ENCODE results near the gene KLHL3. TPM values are rescaled to one million over a fixed set of nuclear protein-coding genes. Genes with fewer than 3 reads are reported as not detected.

Gene KLHL3
- total and polyA plus RNA-seq, 7 experiments from 2014 or later: 4.6 to 47.3 (median 17.8) TPM

DNA sequence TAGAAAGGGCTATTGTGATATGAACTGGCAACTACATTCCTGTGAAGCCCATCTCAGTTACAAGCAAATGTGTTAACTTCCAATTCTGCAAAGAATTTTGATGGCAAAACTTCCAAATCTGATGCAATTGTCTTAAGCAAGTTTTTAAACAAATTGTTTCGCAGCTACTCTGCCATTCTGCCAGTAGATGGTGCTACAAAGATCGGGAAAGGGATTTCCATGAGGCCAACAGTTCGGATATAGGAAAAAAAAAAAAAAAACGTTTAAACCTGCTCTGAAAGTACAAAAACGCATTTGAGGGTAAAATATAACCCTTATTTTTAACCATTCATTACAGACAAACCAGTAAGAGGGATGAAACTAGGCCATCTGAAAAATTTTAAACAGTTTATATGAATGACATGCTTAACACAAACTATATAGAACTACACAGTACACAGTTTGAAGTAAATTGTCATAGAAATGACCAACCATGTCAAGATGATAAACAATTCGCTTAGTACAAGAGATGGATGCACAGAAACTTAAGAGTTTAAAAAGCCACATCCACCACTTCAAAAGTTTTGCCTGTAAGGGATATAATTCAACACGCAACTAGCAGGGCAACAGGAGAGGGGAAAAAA, 16.1 kb upstream of the KLHL3 start:
- Mint-ChIP-seq H3K36me3 (peaks cover 0 to 16% (median 4%) of the 10 kb centered on the region in 5 donors), H3K4me1 (peaks cover 21 to 49% (median 33%) of the 10 kb centered on the region in 7 donors), H3K27me3 (no peaks in the 10 kb centered on the region), H3K9me3 (peaks cover 0 to 2% (median 0%) of the 10 kb centered on the region in 11 donors), H3K4me3 (peak overlapping the region; percentile 85 to 100 (median 98)), H3K27ac (peak overlapping the region; percentile 99 to 100 (median 100))
- H3K4me1 ChIP-seq (ENCODE audit: control insufficient read depth in 2 of 2, insufficient read depth in 2 of 2, low read length in 2 of 2): peaks cover 17 to 20% of the 10 kb centered on the region in 2 donors
- no peaks in the 10 kb centered on the region for H3K27me3 ChIP-seq (ENCODE audit: control insufficient read depth in 2 of 2, insufficient read depth in 2 of 2, low read length in 2 of 2)
- H3K36me3 ChIP-seq (ENCODE audit: control insufficient read depth in 2 of 3, insufficient read depth in 3 of 3, low read length in 3 of 3): peaks cover 0 to 15% (median 0%) of the 10 kb centered on the region in 3 experiments
- no peaks in the 10 kb centered on the region for H3K9me3 ChIP-seq (ENCODE audit: control insufficient read depth in 2 of 3, low read length in 3 of 3)
- no peak for ATAC-seq
- POLR2A ChIA-PET: interaction anchor here (0.6 to 2.5 kb wide), 7 partner anchors 10 to 91 kb away, joined by 3 to 17 read pairs (median 4); no protein-coding TSS in a partner anchor
- intact Hi-C loops (cut with micrococcal nuclease): loop anchor here (1.0 to 10.0 kb wide), 8 partner anchors 9 to 1543 kb away; partner anchors contain the start of genes CDC23 (in 1 of the 2), ETF1 (in 1 of the 2), KDM3B (in 1 of the 2) and MATR3 (in 1 of the 2)
- H3K27ac ChIP-seq (ENCODE audit: low read depth, low read length): peak overlapping the region; percentile 98
- peak overlapping the region; percentile 98 for H3K4me3 ChIP-seq (ENCODE audit: low read length)
- CTCF ChIA-PET: interaction anchor here (0.6 to 14.9 kb wide), 10 partner anchors 9 to 1540 kb away, joined by 3 to 328 read pairs (median 4); no protein-coding TSS in a partner anchor
- peak in 5 of 9 donors; percentile 36 to 56 (median 51) for DNase-seq

DNA sequence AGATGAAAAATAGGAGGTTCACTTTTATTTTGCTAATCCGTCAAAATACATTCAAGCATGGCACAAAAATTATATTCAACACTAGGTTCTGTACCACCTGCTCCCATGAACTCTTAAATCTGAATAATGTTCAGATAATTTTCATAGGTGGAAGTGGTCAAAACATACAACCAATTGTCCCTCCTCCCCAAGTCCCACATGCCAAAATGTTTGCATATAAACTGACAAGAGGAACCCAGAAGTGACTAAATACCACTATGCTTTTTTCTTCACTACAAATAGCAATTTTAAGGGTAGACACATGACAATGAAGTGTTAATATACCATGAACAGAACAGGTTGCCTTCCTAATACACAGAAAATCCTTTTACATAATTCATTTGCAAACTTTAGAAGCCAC, 14.5 kb upstream of the KLHL3 start:
- Mint-ChIP-seq H3K9me3 (peaks cover 0 to 2% (median 0%) of the 10 kb centered on the region in 11 donors), H3K4me1 (peaks cover 21 to 49% (median 33%) of the 10 kb centered on the region in 7 donors), H3K36me3 (peaks cover 0 to 16% (median 4%) of the 10 kb centered on the region in 5 donors), H3K4me3 (peak overlapping the region in 7 of 10 donors; percentile 14 to 100 (median 61)), H3K27me3 (no peaks in the 10 kb centered on the region), H3K27ac (peak overlapping the region in 4 of 9 donors; percentile 64 to 100 (median 84))
- intact Hi-C loops (cut with micrococcal nuclease): loop anchor here (5.0 to 10.0 kb wide), 7 partner anchors 53 to 1544 kb away; partner anchors contain the start of genes CDC23 (in 1 of the 2), ETF1 (in 1 of the 2), KDM3B (in 1 of the 2) and MATR3 (in 1 of the 2)
- Histone ChIP-seq H3K27me3 (ENCODE audit: control insufficient read depth in 2 of 2, insufficient read depth in 2 of 2, low read length in 2 of 2) (no peaks in the 10 kb centered on the region), H3K4me1 (ENCODE audit: control insufficient read depth in 2 of 2, insufficient read depth in 2 of 2, low read length in 2 of 2) (peaks cover 17 to 20% of the 10 kb centered on the region in 2 donors), H3K9me3 (ENCODE audit: control insufficient read depth in 2 of 3, low read length in 3 of 3) (no peaks in the 10 kb centered on the region), H3K4me3 (ENCODE audit: low read length) (no peak overlapping the region), H3K36me3 (ENCODE audit: control insufficient read depth in 2 of 3, insufficient read depth in 3 of 3, low read length in 3 of 3) (peaks cover 0 to 15% (median 0%) of the 10 kb centered on the region in 3 experiments), H3K27ac (ENCODE audit: low read depth, low read length) (no peak overlapping the region)
- ATAC-seq (no peak), DNase-seq (no peak)
- CTCF ChIA-PET: interaction anchor here (1.1 to 14.9 kb wide), 2 partner anchors 9 to 92 kb away, joined by 3 to 328 read pairs; no protein-coding TSS in a partner anchor
- POLR2A ChIA-PET: interaction anchor here (0.7 to 2.5 kb wide), 4 partner anchors 8 to 598 kb away, joined by 3 to 17 read pairs (median 6); no protein-coding TSS in a partner anchor

DNA sequence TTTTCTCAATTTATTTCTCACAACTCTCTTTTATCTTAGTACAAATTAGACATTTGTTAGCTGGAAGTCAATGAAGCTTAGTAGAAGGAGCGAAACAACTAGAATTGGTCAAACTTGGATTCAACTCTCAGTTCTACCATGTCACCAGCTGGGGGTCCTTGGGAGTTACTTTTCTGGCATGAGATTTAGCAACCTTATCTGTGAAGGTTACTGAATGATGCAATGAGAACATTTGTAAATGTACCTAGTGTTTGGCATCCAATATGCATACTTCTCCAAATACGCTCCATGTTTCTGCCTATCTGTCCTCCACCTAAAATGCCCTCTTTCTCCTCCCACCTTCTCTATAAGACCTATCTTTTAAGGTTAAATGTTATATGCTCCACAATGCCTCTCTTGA, 12.0 kb upstream of the KLHL3 start:
- POLR2A ChIA-PET: interaction anchor here (1.1 to 3.4 kb wide), 3 partner anchors 11 to 89 kb away, joined by 3 to 13 read pairs (median 5); partner anchors contain the start of gene KLHL3

GRCh38 chr5:137743031-137743640, 7.2 kb upstream of the KLHL3 start:
- no peak overlapping the region for H3K4me3 ChIP-seq (ENCODE audit: low read length)
- no peaks in the 10 kb centered on the region for H3K27me3 ChIP-seq (ENCODE audit: control insufficient read depth in 2 of 2, insufficient read depth in 2 of 2, low read length in 2 of 2)
- H3K9me3 ChIP-seq (ENCODE audit: control insufficient read depth in 2 of 3, low read length in 3 of 3): no peaks in the 10 kb centered on the region
- Mint-ChIP-seq H3K27ac (peak overlapping the region in 2 of 9 donors; percentile 64 to 70), H3K36me3 (peaks cover 0 to 7% (median 0%) of the 10 kb centered on the region in 5 donors), H3K27me3 (peaks cover 0 to 3% (median 0%) of the 10 kb centered on the region in 5 donors), H3K4me3 (peak overlapping the region in 1 of 10 donors; percentile 54), H3K4me1 (peaks cover 5 to 32% (median 12%) of the 10 kb centered on the region in 7 donors), H3K9me3 (peaks cover 0 to 5% (median 0%) of the 10 kb centered on the region in 11 donors)
- peak; percentile 93 for ATAC-seq
- ChIA-PET POLR2A (interaction anchor here (1.6 to 13.4 kb wide), 7 partner anchors 8 to 83 kb away, joined by 5 to 197 read pairs (median 17); partner anchors contain the start of gene HNRNPA0), CTCF (interaction anchor here (0.6 to 14.9 kb wide), 27 partner anchors 8 to 796 kb away, joined by 3 to 328 read pairs (median 5); partner anchors contain the start of gene HNRNPA0)
- peaks cover 1 to 12% of the 10 kb centered on the region in 2 donors for H3K4me1 ChIP-seq (ENCODE audit: control insufficient read depth in 2 of 2, insufficient read depth in 2 of 2, low read length in 2 of 2)
- intact Hi-C loops (cut with micrococcal nuclease): loop anchor here (1.0 kb wide), 4 partner anchors 9 to 114 kb away; partner anchors contain the start of gene HNRNPA0 (in 1 of the 2)
- peak in 8 of 9 donors; percentile 34 to 77 (median 72) for DNase-seq
- no peak overlapping the region for H3K27ac ChIP-seq (ENCODE audit: low read depth, low read length)
- no peaks in the 10 kb centered on the region for H3K36me3 ChIP-seq (ENCODE audit: control insufficient read depth in 2 of 3, insufficient read depth in 3 of 3, low read length in 3 of 3)

More for the DNA sequence above, 12.0 kb upstream of the KLHL3 start:
- Histone ChIP-seq H3K9me3 (ENCODE audit: control insufficient read depth in 2 of 3, low read length in 3 of 3) (no peaks in the 10 kb centered on the region), H3K27me3 (ENCODE audit: control insufficient read depth in 2 of 2, insufficient read depth in 2 of 2, low read length in 2 of 2) (no peaks in the 10 kb centered on the region), H3K4me3 (ENCODE audit: low read length) (no peak overlapping the region), H3K36me3 (ENCODE audit: control insufficient read depth in 2 of 3, insufficient read depth in 3 of 3, low read length in 3 of 3) (no peaks in the 10 kb centered on the region), H3K4me1 (ENCODE audit: control insufficient read depth in 2 of 2, insufficient read depth in 2 of 2, low read length in 2 of 2) (peaks cover 17 to 20% of the 10 kb centered on the region in 2 donors), H3K27ac (ENCODE audit: low read depth, low read length) (no peak overlapping the region)
- H3K27me3 Mint-ChIP-seq: peaks cover 0 to 3% (median 0%) of the 10 kb centered on the region in 5 donors
- no peaks in the 10 kb centered on the region for H3K9me3 Mint-ChIP-seq
- H3K4me1 Mint-ChIP-seq: peaks cover 21 to 47% (median 33%) of the 10 kb centered on the region in 7 donors
- no peak overlapping the region for H3K4me3 Mint-ChIP-seq
- intact Hi-C loops (cut with micrococcal nuclease): no loop called here
- CTCF ChIA-PET: interaction anchor here (0.6 to 14.9 kb wide), 2 partner anchors 89 to 755 kb away, joined by 3 to 328 read pairs; no protein-coding TSS in a partner anchor
- peaks cover 0 to 9% (median 0%) of the 10 kb centered on the region in 5 donors for H3K36me3 Mint-ChIP-seq
- no peak overlapping the region for H3K27ac Mint-ChIP-seq
- DNase-seq (no peak), ATAC-seq (no peak)

- intact Hi-C loops (cut with micrococcal nuclease): no loop called here
- Histone ChIP-seq H3K4me3 (ENCODE audit: low read length) (no peak overlapping the region), H3K9me3 (ENCODE audit: control insufficient read depth in 2 of 3, low read length in 3 of 3) (no peaks in the 10 kb centered on the region), H3K27ac (ENCODE audit: low read depth, low read length) (no peak overlapping the region), H3K36me3 (ENCODE audit: control insufficient read depth in 2 of 3, insufficient read depth in 3 of 3, low read length in 3 of 3) (no peaks in the 10 kb centered on the region), H3K27me3 (ENCODE audit: control insufficient read depth in 2 of 2, insufficient read depth in 2 of 2, low read length in 2 of 2) (no peaks in the 10 kb centered on the region), H3K4me1 (ENCODE audit: control insufficient read depth in 2 of 2, insufficient read depth in 2 of 2, low read length in 2 of 2) (peaks cover 5 to 25% of the 10 kb centered on the region in 2 donors)
- DNase-seq (no peak), ATAC-seq (no peak)
- peak overlapping the region in 1 of 9 donors; percentile 43 for H3K27ac Mint-ChIP-seq
- POLR2A ChIA-PET: interaction anchor here (0.6 to 13.4 kb wide), 11 partner anchors 8 to 426 kb away, joined by 3 to 197 read pairs (median 7); partner anchors contain the start of gene HNRNPA0
- H3K4me1 Mint-ChIP-seq: peaks cover 5 to 32% (median 14%) of the 10 kb centered on the region in 7 donors
- CTCF ChIA-PET: interaction anchor here (0.8 to 14.9 kb wide), 25 partner anchors 9 to 407 kb away, joined by 3 to 328 read pairs (median 6); partner anchors contain the start of gene HNRNPA0
- peaks cover 0 to 3% (median 0%) of the 10 kb centered on the region in 5 donors for H3K27me3 Mint-ChIP-seq
- H3K4me3 Mint-ChIP-seq: no peak overlapping the region
- H3K36me3 Mint-ChIP-seq: peaks cover 0 to 13% (median 0%) of the 10 kb centered on the region in 5 donors
- peaks cover 0 to 10% (median 3%) of the 10 kb centered on the region in 11 donors for H3K9me3 Mint-ChIP-seq
Measured at GRCh38 chr5:137741718-137742117, 5.8 kb upstream of the KLHL3 start.

Data from naive thymus-derived CD4-positive, alpha-beta T cell (primary cell).